Neural cell (in vitro differentiated cells): Measurements from ENCODE around the gene BTNL3.

ENCODE experiments used
- EZH2 ChIP-seq: fragments of 200-600, 300-800 bp; shearing (Covaris generic), sonication (generic); IDR thresholded peaks from 2 replicates; pipeline ENCODE4 v1.6.1; 2014; ENCODE audit warnings: antibody characterized with exemption, low read length, borderline replicate concordance, mild to moderate bottlenecking; ENCODE audit not compliant: insufficient read depth, poor library complexity, severe bottlenecking
- TF ChIP-seq, protein P1 (sequence below): IDR thresholded peaks from 2 replicates; pipeline ENCODE4 v1.6.1; 2012; ENCODE audit warnings: borderline replicate concordance
- TF ChIP-seq, protein P2 (sequence below): fragments of 450-650 bp; IDR thresholded peaks from 2 replicates; pipeline ENCODE4 v1.5.1; 2014; ENCODE audit warnings: antibody characterized with exemption, mild to moderate bottlenecking, moderate library complexity; ENCODE audit not compliant: poor library complexity, severe bottlenecking

DNA sequence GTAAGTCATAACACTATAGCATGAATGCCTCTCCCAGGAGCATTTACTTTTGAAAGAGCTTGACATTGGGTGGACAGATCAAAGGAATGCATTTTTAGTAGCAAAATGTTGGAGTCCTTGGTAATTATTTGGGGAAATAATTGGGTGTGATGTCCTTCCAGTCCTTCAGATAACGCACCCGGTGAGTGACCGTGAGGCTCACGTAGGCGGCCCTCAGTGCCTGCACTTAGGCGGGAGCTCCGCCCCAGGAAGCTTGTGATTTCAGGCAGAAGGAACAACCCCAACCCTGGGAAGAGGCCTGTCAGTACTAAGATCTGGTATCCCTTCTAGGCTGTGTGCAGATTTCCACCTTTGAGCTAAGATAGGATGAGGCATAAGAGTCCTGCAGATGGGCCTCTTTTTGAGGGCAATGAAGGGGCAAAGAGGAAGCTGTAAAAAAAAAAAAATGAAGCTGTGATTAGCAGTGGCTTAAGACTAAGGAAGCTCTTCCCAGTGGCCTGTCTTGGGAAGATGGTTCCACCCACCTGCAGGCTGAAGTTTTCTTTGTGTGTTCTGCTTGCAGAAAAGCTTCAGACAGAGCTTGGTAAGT lies 66.3 kb downstream of the BTNL3 start:
- TF ChIP-seq, protein P1, sequence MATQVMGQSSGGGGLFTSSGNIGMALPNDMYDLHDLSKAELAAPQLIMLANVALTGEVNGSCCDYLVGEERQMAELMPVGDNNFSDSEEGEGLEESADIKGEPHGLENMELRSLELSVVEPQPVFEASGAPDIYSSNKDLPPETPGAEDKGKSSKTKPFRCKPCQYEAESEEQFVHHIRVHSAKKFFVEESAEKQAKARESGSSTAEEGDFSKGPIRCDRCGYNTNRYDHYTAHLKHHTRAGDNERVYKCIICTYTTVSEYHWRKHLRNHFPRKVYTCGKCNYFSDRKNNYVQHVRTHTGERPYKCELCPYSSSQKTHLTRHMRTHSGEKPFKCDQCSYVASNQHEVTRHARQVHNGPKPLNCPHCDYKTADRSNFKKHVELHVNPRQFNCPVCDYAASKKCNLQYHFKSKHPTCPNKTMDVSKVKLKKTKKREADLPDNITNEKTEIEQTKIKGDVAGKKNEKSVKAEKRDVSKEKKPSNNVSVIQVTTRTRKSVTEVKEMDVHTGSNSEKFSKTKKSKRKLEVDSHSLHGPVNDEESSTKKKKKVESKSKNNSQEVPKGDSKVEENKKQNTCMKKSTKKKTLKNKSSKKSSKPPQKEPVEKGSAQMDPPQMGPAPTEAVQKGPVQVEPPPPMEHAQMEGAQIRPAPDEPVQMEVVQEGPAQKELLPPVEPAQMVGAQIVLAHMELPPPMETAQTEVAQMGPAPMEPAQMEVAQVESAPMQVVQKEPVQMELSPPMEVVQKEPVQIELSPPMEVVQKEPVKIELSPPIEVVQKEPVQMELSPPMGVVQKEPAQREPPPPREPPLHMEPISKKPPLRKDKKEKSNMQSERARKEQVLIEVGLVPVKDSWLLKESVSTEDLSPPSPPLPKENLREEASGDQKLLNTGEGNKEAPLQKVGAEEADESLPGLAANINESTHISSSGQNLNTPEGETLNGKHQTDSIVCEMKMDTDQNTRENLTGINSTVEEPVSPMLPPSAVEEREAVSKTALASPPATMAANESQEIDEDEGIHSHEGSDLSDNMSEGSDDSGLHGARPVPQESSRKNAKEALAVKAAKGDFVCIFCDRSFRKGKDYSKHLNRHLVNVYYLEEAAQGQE = no peak
- no peak for TF ChIP-seq EZH2
- TF ChIP-seq, protein P2, sequence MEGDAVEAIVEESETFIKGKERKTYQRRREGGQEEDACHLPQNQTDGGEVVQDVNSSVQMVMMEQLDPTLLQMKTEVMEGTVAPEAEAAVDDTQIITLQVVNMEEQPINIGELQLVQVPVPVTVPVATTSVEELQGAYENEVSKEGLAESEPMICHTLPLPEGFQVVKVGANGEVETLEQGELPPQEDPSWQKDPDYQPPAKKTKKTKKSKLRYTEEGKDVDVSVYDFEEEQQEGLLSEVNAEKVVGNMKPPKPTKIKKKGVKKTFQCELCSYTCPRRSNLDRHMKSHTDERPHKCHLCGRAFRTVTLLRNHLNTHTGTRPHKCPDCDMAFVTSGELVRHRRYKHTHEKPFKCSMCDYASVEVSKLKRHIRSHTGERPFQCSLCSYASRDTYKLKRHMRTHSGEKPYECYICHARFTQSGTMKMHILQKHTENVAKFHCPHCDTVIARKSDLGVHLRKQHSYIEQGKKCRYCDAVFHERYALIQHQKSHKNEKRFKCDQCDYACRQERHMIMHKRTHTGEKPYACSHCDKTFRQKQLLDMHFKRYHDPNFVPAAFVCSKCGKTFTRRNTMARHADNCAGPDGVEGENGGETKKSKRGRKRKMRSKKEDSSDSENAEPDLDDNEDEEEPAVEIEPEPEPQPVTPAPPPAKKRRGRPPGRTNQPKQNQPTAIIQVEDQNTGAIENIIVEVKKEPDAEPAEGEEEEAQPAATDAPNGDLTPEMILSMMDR = no peak
